HepG2 (cell line): ENCODE data around the gene CIAO3. TPM values are rescaled to one million over a fixed set of nuclear protein-coding genes. Genes with fewer than 3 reads are reported as not detected.

Experiments
- ATAC-seq: fragments of 200-7000 bp; cut with Tn5 transposase; 3 replicates; pipeline ENCODE4 v1.9.1; 2020; ENCODE audit warnings: mild to moderate bottlenecking, moderate library complexity
- BruUV-seq: library from RNA; stranded (reverse); fragments of 400-500 nt; replicated peaks from 2 replicates; lab custom pipeline; 2021; lab: Mats Ljungman, UMichigan
- CTCF ChIA-PET: fragments of 300-600 bp; formaldehyde crosslinking; extraction: SDS; loops from one replicate; lab custom pipeline; 2021; ENCODE audit warnings: low total read pairs, inconsistent platforms, low intra/inter-chr PET ratio; lab: Yijun Ruan, JAX
- POLR2A ChIA-PET: fragments of 350-600 bp; sonication (Branson Sonifier 250); formaldehyde crosslinking; loops from one replicate; lab custom pipeline; 2020; ENCODE audit warnings: antibody characterized with exemption, inconsistent platforms; lab: Yijun Ruan, JAX
- DNase-seq: peaks from one replicate; pipeline ENCODE4 v3.0.0-alpha.2; 2015; ENCODE audit warnings: low spot score
- FAIRE-seq: peaks from 3 replicates; lab custom pipeline; 2011; peaks lifted over from hg19 to GRCh38; lab: Jason Lieb, UNC
- H2AFZ ChIP-seq: one replicate; pipeline ENCODE4 v1.6.1; 2011; ENCODE audit warnings: low read length, inconsistent platforms
- H3K27ac ChIP-seq: fragments of 300-600 bp; 3 replicates; pipeline ENCODE4 v1.8.0; 2011; ENCODE audit warnings: mixed run types, mild to moderate bottlenecking, mixed read lengths, low read length, inconsistent platforms; ENCODE audit not compliant: insufficient read depth; ENCODE audit errors: extremely low read length
- H3K27me3 ChIP-seq, 2 experiments: fragments of 200-600 bp in 1 of 2; 2 replicates in 1 of 2; 3 replicates in 1 of 2; pipeline versions ENCODE4 v1.6.0 to v1.8.0; 2011; ENCODE audit warnings: low read length in 2 of 2, mild to moderate bottlenecking in 2 of 2, moderate library complexity in 2 of 2, inconsistent platforms in 1 of 2; ENCODE audit not compliant: insufficient read depth in 2 of 2, control insufficient read depth in 1 of 2
- H3K36me3 ChIP-seq, 2 experiments: fragments of 200-600 bp in 1 of 2; replicated peaks in 1 of 2; 2 replicates in 1 of 2; 3 replicates in 1 of 2; pipeline versions ENCODE4 v1.5.1 to v1.8.0; 2011; ENCODE audit warnings: low read length in 2 of 2, inconsistent platforms in 1 of 2; ENCODE audit not compliant: insufficient read depth in 2 of 2, control insufficient read depth in 1 of 2
- H3K4me1 ChIP-seq: 2 replicates; pipeline ENCODE4 v1.5.1; 2012; ENCODE audit warnings: low read length, inconsistent platforms; ENCODE audit not compliant: insufficient read depth
- H3K4me2 ChIP-seq: 2 replicates; pipeline ENCODE4 v1.6.0; 2011; ENCODE audit warnings: low read depth, low read length, inconsistent platforms
- H3K4me3 ChIP-seq, 3 experiments: fragments of 200-600 bp in 1 of 3; sonication (generic), shearing (Covaris generic) in 1 of 3; replicated peaks in 1 of 3; 2 replicates each; pipeline ENCODE4 v1.5.1; 2011 to 2016; ENCODE audit warnings: low read length in 3 of 3, inconsistent platforms in 2 of 3, low read depth in 2 of 3, mild to moderate bottlenecking in 2 of 3, control low read depth in 1 of 3, mixed read lengths in 1 of 3; ENCODE audit not compliant: insufficient read depth in 1 of 3
- H3K79me2 ChIP-seq: one replicate; pipeline ENCODE4 v1.6.1; 2011; ENCODE audit warnings: low read length, inconsistent platforms; ENCODE audit not compliant: insufficient read depth
- H3K9ac ChIP-seq: 2 replicates; pipeline ENCODE4 v1.6.0; 2011; ENCODE audit warnings: mild to moderate bottlenecking, low read depth, low read length, inconsistent platforms; ENCODE audit not compliant: insufficient read depth
- H3K9me3 ChIP-seq: 2 replicates; pipeline ENCODE4 v1.5.1; 2012; ENCODE audit warnings: mild to moderate bottlenecking, low read length
- H4K20me1 ChIP-seq: 2 replicates; pipeline ENCODE4 v1.6.0; 2011; ENCODE audit warnings: inconsistent platforms, mild to moderate bottlenecking, low read length, moderate library complexity; ENCODE audit not compliant: insufficient read depth
- BCL3 ChIP-seq: sonication (generic); formaldehyde crosslinking; IDR thresholded peaks from 2 replicates; pipeline ENCODE4 v1.5.1; 2020; ENCODE audit warnings: mild to moderate bottlenecking, missing genetic modification reagents, moderate library complexity
- CBFB ChIP-seq: sonication (generic); formaldehyde crosslinking; IDR thresholded peaks from 2 replicates; pipeline ENCODE4 v1.4.0; 2020; ENCODE audit warnings: missing genetic modification reagents
- CEBPB ChIP-seq: IDR thresholded peaks from 2 replicates; pipeline ENCODE4 v1.6.1; 2011; ENCODE audit warnings: low read depth, low read length, improper control_type of control experiment, borderline replicate concordance
- DNMT3B ChIP-seq: conservative IDR thresholded peaks from 2 replicates; pipeline ENCODE4 v1.6.1; 2016; ENCODE audit warnings: missing biosample characterization, control low read depth
- GMEB1 ChIP-seq: sonication (generic); formaldehyde crosslinking; IDR thresholded peaks from 2 replicates; pipeline ENCODE4 v1.5.1; 2020; ENCODE audit warnings: missing genetic modification reagents, mild to moderate bottlenecking, borderline replicate concordance
- ISL2 ChIP-seq: sonication (generic); formaldehyde crosslinking; IDR thresholded peaks from 2 replicates; pipeline ENCODE4 v1.5.0; 2020; ENCODE audit warnings: missing genetic modification reagents
- MED1 ChIP-seq: sonication (generic); formaldehyde crosslinking; IDR thresholded peaks from 2 replicates; pipeline ENCODE4 v1.4.0; 2020; ENCODE audit warnings: missing genetic modification reagents
- NR2C2 ChIP-seq: sonication (generic); formaldehyde crosslinking; IDR thresholded peaks from 2 replicates; pipeline ENCODE4 v1.4.0; 2020; ENCODE audit warnings: missing genetic modification reagents, mild to moderate bottlenecking, moderate library complexity, borderline replicate concordance
- SUZ12 ChIP-seq: fragments of 150-350 bp; IDR thresholded peaks from 2 replicates; pipeline ENCODE4 v1.6.1; 2014; ENCODE audit warnings: low read depth, low read length
- TCF7L2 ChIP-seq: IDR thresholded peaks from 2 replicates; pipeline ENCODE4 v1.6.1; 2011; ENCODE audit warnings: mild to moderate bottlenecking, low read depth, low read length, moderate library complexity
- THYN1 ChIP-seq: sonication (generic); formaldehyde crosslinking; IDR thresholded peaks from 2 replicates; pipeline ENCODE4 v1.8.1; 2023; ENCODE audit warnings: low read depth, mild to moderate bottlenecking, moderate library complexity, missing genetic modification reagents, borderline replicate concordance
- ZBTB3 ChIP-seq: sonication (generic); formaldehyde crosslinking; IDR thresholded peaks from 2 replicates; pipeline ENCODE4 v1.4.0; 2020; ENCODE audit warnings: low read depth, mild to moderate bottlenecking, moderate library complexity, missing genetic modification reagents, borderline replicate concordance
- ZFP36L2 ChIP-seq: sonication (generic); formaldehyde crosslinking; IDR thresholded peaks from 2 replicates; pipeline ENCODE4 v1.4.0; 2020; ENCODE audit warnings: missing genetic modification reagents
- ZNF232 ChIP-seq: sonication (generic); formaldehyde crosslinking; IDR thresholded peaks from 2 replicates; pipeline ENCODE4 v1.4.0; 2020; ENCODE audit warnings: missing genetic modification reagents, borderline replicate concordance
- ZNF264 ChIP-seq: sonication (generic); formaldehyde crosslinking; IDR thresholded peaks from 2 replicates; pipeline ENCODE4 v1.4.0; 2020; ENCODE audit warnings: missing genetic modification reagents
- ZNF652 ChIP-seq: IDR thresholded peaks from 2 replicates; pipeline ENCODE4 v1.6.1; 2016; ENCODE audit warnings: low read depth, borderline replicate concordance
- ZZZ3 ChIP-seq: sonication (generic); formaldehyde crosslinking; IDR thresholded peaks from 2 replicates; pipeline ENCODE4 v1.4.0; 2020; ENCODE audit warnings: missing genetic modification reagents, mild to moderate bottlenecking, borderline replicate concordance
- WGBS: methylation state at CpG from one replicate; pipeline ENCODE4 v1.1.6; 2017; ENCODE audit warnings: low lambda C conversion rate; 5-methylcytosine and 5-hydroxymethylcytosine counted together
- in situ Hi-C: cut with HindIII; loops from 2 replicates; pipeline ENCODE4 v1.10.0; 2017; ENCODE audit warnings: low pct_unique_long_range_greater_than_20kb; ENCODE audit not compliant: extremely low pct_ligation_motif_present
- intact Hi-C: fragments of 100-400 bp; cut with micrococcal nuclease; formaldehyde crosslinking; loops from one replicate; pipeline ENCODE4 v1.10.0; 2022; ENCODE audit not compliant: unreplicated experiment
- polyA plus RNA-seq, 8 experiments: library from polyadenylated mRNA; depleted of rRNA in 3 of 8; stranded (reverse) in 7 of 8; unstranded in 1 of 8; fragments of >200 nt; fragmentation: Illumina TruSeq in 4 of 8; extraction: Trizol in 4 of 8; gene quantifications; 2 replicates each; pipeline versions ENCODE4 v1.2.1 to v1.2.3, GENCODE V29; 2011 to 2016; ENCODE audit warnings: low read depth in 4 of 8, missing spikeins in 1 of 8, mixed read lengths in 1 of 8; ENCODE audit not compliant: insufficient read depth in 1 of 8
- total RNA-seq, 5 experiments: library from RNA; depleted of rRNA; stranded (reverse); fragments of >200 nt; fragmentation: Illumina TruSeq; extraction: Trizol; gene quantifications; 2 replicates each; pipeline ENCODE4 v1.2.3, GENCODE V29; 2016; ENCODE audit warnings: low read depth in 1 of 5
- TF ChIP-seq, protein P1 (sequence below): sonication (generic); formaldehyde crosslinking; conservative IDR thresholded peaks from 2 replicates; pipeline ENCODE4 v1.4.0; 2020; ENCODE audit warnings: missing genetic modification reagents
- TF ChIP-seq, protein P2 (sequence below): sonication (generic); formaldehyde crosslinking; IDR thresholded peaks from 2 replicates; pipeline ENCODE4 v1.4.0; 2020; ENCODE audit warnings: missing genetic modification reagents, low read depth, mild to moderate bottlenecking, borderline replicate concordance

The CIAO3 gene
- total and polyA plus RNA-seq, 2 of the 13 experiments (the other 11 are each of a cell fraction or from before 2014, with no cell fraction given), result 21.7 to 25.0 TPM

GRCh38 chr16:736936-737481 is 3.8 kb downstream of the CIAO3 start:
- CTCF ChIA-PET, result interaction anchor here (1.3 kb wide), 1 partner anchor 26 kb away, joined by 3 read pairs; no protein-coding TSS in a partner anchor
- in situ Hi-C loops, result no loop called here
- H3K9me3 ChIP-seq, result no peaks in the 10 kb centered on the region
- FAIRE-seq (no peak), DNase-seq (no peak), ATAC-seq (no peak)
- H3K9ac ChIP-seq, result no peak overlapping the region
- intact Hi-C loops, result no loop called here
- no TSS peak for BruUV-seq
- POLR2A ChIA-PET, result no interaction called here
- H3K4me2 ChIP-seq, result no peak overlapping the region
- WGBS, result 94% methylated on average over 28 of the region's 29 CpGs
- no peak overlapping the region for H3K4me3 ChIP-seq
- H3K27me3 ChIP-seq, result no peaks in the 10 kb centered on the region
- no peaks in the 10 kb centered on the region for H3K79me2 ChIP-seq
- peaks cover 18% of the 10 kb centered on the region for H3K4me1 ChIP-seq
- H4K20me1 ChIP-seq, result 0 out of 2 replicates have a peak, but pooled peaks cover 2% of the 10 kb centered on the region
- peaks cover 3 to 25% of the 10 kb centered on the region in 2 experiments; a peak in 2 of 5 replicates for H3K36me3 ChIP-seq
- no peak for TF ChIP-seq ZZZ3 (CRISPR knock-in tag)
- TF ChIP-seq ZFP36L2 (CRISPR knock-in tag), result no peak
- TF ChIP-seq ZNF264 (CRISPR knock-in tag), result no peak
- TF ChIP-seq DNMT3B (CRISPR knock-in tag), result no peak
- TF ChIP-seq ZNF232 (CRISPR knock-in tag), result no peak
- TF ChIP-seq TCF7L2, result no peak
- TF ChIP-seq BCL3 (CRISPR knock-in tag), result no peak
- TF ChIP-seq THYN1 (CRISPR knock-in tag), result no peak
- no peak for TF ChIP-seq SUZ12
- no peak for TF ChIP-seq GMEB1 (CRISPR knock-in tag)
- TF ChIP-seq, protein P1, sequence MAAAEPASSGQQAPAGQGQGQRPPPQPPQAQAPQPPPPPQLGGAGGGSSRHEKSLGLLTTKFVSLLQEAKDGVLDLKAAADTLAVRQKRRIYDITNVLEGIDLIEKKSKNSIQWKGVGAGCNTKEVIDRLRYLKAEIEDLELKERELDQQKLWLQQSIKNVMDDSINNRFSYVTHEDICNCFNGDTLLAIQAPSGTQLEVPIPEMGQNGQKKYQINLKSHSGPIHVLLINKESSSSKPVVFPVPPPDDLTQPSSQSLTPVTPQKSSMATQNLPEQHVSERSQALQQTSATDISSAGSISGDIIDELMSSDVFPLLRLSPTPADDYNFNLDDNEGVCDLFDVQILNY (CRISPR knock-in tag), result no peak
- TF ChIP-seq, protein P2, sequence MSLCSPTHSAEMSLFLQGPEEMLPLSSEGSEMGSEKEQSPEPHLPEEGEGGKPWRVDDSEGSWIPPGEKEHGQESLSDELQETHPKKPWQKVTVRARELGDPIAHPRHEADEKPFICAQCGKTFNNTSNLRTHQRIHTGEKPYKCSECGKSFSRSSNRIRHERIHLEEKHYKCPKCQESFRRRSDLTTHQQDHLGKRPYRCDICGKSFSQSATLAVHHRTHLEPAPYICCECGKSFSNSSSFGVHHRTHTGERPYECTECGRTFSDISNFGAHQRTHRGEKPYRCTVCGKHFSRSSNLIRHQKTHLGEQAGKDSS, result no peak
- no peak for TF ChIP-seq CEBPB
- TF ChIP-seq MED1 (CRISPR knock-in tag), result no peak
- no peak for TF ChIP-seq ISL2 (CRISPR knock-in tag)
- no peak for TF ChIP-seq ZBTB3 (CRISPR knock-in tag)
- no peak for TF ChIP-seq ZNF652 (CRISPR knock-in tag)
- TF ChIP-seq NR2C2 (CRISPR knock-in tag), result no peak
- no peak for TF ChIP-seq CBFB
- no peak overlapping the region for H2AFZ ChIP-seq
- no peak overlapping the region for H3K27ac ChIP-seq
